Measurements from ENCODE around the gene NME2.

- TF ChIP-seq POLR2A (IDR thresholded peaks at IDR 0.05) (no peak), CTCF (IDR thresholded peaks at IDR 0.05) (no peak), POLR2AphosphoS5 (IDR thresholded peaks at IDR 0.05) (no peak)
Observed at GRCh38 chr17:51197754-51198153, 31.5 kb downstream of the NME2 start.

All from upper lobe of left lung (tissue), 4 donors.